GM20000 (cell line): ENCODE measurements around the gene DLG2.

Experiments
- DNase-seq: peaks from one replicate; pipeline ENCODE4 v3.0.0; 2012; ENCODE audit warnings: low spot score
- CTCF ChIP-seq: IDR thresholded peaks from 2 replicates; pipeline ENCODE4 v1.5.1; 2012; ENCODE audit warnings: mild to moderate bottlenecking, control low read depth; ENCODE audit errors: extremely low read depth, missing control alignments

DLG2 gene

GRCh38 chr11:84740050-84740449 lies 887.1 kb downstream of the DLG2 start:
- TF ChIP-seq CTCF, result no peak
- DNase-seq, result no peak

GRCh38 chr11:84724256-84724655 lies 902.9 kb downstream of the DLG2 start:
- no peak for TF ChIP-seq CTCF
- no peak for DNase-seq

- no peak for DNase-seq
- no peak for TF ChIP-seq CTCF
Observed at GRCh38 chr11:84722583-84723108, 904.5 kb downstream of the DLG2 start.

GRCh38 chr11:84721561-84721961 lies 905.6 kb downstream of the DLG2 start:
- no peak for DNase-seq
- no peak for TF ChIP-seq CTCF

- DNase-seq, result no peak
- TF ChIP-seq CTCF, result no peak
Observed at GRCh38 chr11:84720706-84721402, 906.3 kb downstream of the DLG2 start.

GRCh38 chr11:84719935-84720577 lies 907.1 kb downstream of the DLG2 start:
- DNase-seq, result no peak
- no peak for TF ChIP-seq CTCF

GRCh38 chr11:84714316-84714780 lies 912.8 kb downstream of the DLG2 start:
- peak; percentile 56 for DNase-seq

More at GRCh38 chr11:84714316-84714780, 912.8 kb downstream of the DLG2 start:
- TF ChIP-seq CTCF, result peak; percentile 6
